Hematopoietic multipotent progenitor cell treated with erythropoietin and hydrocortisone succinate and interleukin-3 and kit ligand, for 17 days (in vitro differentiated cells): Measurements from ENCODE around the gene VPS18.
A peak's percentile ranks its signal among the peaks of the same experiment; 100 is the strongest.

ENCODE experiments used
- DNase-seq: peaks from one replicate; pipeline ENCODE4 v3.0.0-alpha.2; 2015; ENCODE audit warnings: low spot score

The VPS18 gene

DNA sequence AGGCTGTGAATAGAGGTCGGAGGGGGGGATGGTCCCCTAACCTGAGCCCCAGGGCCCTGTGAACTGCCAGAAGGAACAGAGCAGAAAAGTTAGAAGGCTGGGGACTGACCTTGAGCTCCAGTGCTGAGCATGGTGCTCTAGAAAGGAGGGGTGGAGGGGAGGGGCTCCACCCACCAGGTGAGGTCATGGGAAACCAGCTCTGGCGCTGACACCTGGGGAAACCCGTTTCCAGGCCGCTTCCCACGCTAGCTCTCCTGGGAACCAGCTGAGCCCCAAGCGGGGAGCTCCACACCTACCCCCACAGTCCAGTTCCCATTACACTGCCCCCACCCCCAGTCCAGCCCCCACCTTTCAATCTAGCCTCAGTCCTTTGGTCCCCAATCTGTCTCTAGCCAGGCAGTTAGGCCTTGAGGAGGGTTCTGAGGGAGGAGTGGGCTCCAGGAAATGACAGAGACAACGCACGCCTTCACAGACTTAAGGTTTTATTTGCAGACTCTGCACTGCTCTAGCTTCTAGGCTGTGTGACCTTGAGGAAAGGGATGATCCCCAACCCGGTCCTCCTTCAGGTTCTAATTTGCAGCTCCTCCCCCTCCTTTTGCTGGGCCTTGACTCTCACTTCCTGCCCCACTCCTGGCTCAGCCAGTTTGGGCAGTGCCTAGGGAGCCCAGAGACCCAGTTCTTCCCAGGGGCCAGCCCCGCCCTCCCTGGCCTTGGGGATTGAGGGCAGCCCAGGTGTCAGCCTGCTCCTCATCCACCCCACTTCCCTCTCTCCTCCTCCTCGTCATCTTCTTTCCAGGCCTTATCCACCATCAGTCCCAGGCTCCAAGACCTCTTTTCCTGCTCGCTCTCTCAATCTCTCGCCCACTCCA is 22.3 kb upstream of the VPS18 start:
- no peak for DNase-seq

DNA sequence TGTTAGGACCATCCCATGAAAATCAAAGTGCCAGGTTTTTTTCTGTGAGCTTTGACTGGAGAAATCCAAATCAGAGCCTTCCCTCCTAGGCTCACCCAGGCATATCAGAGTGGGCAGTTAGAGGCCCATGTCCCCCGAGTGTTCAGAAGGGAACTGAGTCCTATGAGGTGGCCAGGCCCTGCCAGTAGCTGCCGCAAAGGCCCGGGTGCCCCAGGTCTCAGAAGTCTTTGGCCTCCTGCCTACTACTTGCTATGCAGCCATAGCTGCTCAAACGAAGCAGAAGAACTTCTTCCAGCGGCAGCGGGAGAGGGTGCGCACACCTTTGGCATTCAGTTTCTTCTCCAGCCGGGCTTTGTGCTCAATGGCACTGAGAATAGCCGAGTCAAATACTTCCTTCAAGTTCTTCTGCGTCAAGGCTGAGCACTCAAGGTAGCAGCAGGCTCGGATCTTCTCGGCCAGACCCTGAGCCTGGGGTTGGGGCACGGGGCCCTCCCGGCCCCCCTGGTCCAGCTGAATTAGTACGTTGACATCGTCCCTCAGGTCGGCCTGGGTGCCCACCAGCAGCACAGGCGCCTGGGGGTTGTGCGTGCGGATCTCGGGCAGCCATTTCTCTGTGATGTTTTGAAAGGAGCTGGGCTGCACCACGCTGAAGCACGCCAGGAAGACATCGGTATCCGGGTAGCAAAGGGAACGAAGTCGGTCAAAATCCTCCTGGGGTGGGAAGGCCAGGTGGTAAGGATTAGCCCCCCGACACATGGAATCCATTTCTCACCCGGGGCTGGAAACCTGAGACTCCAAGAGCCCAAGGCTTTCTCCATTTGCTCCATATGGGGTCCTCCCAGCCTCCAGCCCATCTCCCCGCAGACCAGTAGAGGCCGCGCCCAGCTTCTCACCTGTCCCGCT is 21.2 kb upstream of the VPS18 start:
- DNase-seq = no peak

DNA sequence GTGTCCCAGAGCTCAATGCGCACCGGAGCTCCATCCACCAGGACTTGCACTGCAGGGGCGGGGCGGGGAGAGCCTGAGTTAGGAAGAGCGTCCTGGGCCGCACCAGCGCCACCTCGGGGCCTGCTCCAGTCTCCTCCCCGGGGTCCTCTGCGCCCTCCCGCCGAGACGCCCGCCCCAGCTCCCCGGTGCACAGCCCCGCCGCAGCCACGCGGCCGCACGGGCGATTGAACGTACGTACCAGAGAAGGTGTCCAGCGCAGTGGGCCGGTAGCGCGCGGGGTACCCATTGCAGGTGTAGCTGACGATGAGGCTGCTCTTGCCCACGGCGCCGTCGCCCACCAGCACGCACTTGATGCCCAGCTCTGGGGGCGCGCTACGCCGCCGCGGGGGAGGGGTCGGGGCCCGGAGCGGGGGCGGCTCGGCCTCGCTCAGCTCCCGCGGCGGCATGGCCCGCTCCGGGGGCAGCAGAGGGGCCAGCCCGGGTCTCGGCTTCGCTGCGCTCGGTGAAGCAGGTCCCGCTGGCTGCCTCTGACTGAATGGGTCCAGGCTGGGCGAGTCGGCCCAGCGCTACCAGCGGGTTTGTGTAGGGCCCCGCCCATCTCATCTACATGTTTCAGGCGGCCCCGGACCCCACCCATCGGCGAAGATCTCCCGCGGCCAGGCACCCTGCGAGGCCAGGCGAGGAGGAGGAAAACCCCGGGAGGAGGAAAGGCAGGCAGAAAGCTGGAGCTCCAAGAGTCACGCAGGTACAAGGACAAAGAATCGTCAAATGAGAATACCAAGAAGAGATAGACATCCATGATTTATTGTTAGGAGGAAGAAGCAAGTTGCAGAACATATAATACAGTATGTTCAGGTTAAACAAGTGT is 20.3 kb upstream of the VPS18 start, which contains the start of gene RHOV:
Gene RHOV (minus strand): TSS at position 541 of the 868 bp plus-strand sequence. CDS start 95 bp downstream, at position 446.
- DNase-seq = peak; percentile 47

DNA sequence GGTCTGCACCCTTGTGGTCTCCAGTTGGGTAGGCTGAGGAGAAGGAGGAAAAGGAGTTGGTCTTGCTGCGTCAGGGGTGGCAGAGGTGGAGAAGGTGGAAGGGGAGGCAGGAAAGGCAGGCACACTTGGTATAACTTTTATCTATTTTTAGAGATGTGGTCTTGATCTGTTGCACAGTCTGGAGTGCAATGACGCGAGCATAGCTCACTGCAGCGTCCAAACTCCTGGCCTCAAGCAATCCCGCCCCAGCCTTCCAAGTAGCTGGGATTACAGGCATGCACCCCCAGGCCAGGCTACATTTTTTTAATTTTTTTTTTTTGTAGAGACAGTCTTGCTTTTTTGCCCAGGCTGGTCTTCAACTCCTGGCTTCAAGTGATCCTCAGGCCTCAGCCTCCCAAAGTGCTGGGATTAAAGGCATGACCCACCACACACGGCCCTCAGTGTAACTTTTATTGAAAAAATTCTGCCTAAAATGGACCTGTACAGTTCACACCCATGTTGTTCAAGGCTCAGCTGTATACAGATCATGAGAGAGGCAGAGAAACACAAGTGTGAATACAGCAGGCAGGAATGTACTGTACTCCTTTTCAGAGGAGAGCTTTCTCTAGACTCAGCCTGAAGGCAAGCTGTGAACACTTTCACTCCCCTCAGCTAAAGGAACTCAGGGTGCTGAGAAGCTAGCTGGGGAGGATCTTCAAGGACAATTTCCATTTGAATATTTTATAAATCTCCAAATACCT is 18.1 kb upstream of the VPS18 start:
- no peak for DNase-seq

DNA sequence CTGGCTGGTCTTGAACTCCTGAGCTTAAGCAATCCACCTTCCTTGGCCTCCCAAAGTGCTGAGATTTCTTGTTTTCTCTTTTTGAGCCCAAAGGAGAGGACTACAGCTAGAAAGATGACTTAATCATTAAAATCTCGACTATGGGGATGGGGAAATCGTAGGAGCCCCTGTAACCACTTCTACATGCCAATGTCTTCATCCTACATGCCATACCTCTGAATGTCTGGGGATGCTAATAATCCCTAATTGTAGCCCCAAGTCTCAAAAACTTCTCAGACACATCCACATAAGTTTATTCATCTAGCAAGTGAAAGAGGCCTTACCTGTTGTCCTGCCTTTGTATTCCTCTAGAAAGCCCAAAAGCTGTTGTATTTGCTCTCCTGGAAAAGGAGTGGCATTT is 16.6 kb upstream of the VPS18 start:
- DNase-seq = no peak

DNA sequence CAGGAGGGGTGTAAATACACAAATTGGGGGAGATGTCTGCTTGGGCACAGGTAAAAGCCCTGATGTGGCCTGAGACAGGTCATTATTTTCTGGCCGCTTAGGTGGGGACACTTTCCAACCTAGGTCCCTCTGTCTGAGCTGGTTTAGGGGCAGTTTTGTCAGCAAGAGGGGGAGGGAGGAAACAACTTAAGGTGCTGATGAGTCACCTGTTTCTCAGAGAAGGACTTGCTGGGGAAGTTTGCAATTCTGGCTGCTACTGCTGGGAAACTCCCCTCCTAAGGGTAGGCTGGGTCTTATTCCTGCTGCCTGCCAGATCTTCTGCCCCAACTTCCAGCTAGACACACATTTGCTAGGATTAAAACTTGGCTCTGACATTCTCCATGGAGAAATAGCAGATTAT is 15.5 kb upstream of the VPS18 start:
- DNase-seq = no peak

DNA sequence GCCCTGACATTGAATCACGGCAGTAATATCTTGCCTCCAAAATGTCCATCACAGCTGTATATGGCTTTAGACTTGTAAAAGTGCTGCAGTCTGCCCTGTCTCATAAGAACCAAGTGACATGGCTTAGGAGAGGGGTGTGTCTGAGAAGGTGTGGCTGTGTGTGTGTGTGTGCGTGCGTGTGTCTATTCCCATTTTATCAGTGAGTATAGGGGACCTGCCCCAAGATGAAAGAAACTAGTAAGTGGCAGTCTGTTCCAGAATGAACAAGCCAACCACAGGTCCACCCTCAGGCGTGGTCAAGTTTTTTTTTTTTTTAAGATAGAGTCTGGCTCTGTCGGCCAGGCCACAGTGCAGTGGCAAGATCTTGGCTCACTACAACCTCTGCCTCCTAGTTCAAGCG is 14.6 kb upstream of the VPS18 start:
- DNase-seq = peak; percentile 43

DNA sequence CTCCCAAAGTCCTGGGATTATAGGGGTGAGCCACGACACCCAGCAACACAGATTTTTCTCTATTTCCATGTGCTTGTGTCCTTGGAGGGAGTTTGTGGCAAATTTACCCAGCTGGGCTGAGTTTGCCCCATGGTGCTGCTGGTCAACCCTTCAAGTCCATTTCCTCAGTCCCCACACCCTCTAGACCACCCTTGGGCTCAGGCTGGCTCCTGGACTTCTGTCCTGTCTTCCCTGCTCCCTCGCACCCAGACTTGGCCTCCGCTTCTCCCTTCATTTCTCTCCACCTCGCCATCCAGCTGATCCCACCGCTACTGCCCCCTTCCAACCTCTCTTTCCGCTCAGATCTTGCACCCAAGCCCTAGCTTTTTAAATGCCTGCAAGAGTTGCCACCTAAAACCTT is 12.9 kb upstream of the VPS18 start:
- no peak for DNase-seq

DNA sequence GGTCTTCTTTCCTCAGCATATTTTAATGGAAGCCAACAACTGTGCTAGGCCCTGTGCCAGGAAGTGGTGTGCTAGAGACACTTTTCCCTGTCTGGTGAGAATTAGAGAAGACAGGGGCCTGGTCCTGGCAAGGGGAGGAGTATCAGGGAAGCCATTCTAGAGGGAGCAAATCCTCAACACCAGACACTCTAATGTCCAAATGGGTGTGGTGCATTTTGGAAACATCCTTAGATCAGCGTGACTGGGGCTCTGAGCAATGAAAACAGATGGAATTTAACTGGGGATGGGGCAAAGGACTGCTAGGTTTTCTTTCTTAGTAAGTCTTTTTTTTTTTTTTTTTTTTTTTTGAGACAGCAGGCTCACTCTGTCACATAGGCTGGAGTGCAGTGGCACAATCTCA is 7.7 kb upstream of the VPS18 start:
- no peak for DNase-seq

DNA sequence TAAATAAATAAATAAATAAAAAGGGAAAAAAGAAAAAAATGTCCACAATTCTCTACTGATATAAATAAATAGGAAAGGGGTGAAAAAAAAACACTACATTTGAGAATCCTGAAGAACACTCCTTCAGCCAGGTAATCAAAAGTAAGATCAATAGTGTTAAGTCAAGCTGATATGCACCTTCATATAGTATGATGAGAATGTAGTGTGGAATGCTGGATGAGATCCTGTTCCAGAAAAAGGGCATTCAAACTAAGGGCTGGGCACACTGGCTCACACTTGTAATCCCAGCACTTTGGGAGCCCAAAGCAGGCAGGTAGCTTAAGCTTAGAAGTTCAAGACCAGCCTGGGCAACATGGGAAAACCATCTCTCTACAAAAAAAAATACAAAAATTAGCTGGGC is 5.1 kb upstream of the VPS18 start:
- no peak for DNase-seq

DNA sequence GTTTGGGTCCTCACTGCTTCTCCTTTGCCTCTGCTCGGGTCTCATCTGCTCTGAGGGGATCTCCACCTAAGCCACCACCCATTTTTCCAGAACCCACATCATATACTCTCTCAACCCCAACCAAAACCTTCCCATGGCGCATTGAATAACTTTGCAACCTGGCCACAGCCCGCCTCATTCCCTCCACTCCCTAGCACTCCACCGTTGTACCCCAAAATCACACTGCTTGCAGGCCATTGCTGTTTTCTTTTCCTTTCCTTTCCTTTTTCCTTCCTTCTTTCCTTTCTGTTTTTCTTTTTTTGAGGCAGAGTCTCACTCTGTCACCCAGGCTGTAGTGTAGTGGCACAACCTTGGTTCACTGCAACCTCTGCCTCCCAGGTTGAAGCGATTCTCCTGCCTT is 3.1 kb upstream of the VPS18 start:
- no peak for DNase-seq

DNA sequence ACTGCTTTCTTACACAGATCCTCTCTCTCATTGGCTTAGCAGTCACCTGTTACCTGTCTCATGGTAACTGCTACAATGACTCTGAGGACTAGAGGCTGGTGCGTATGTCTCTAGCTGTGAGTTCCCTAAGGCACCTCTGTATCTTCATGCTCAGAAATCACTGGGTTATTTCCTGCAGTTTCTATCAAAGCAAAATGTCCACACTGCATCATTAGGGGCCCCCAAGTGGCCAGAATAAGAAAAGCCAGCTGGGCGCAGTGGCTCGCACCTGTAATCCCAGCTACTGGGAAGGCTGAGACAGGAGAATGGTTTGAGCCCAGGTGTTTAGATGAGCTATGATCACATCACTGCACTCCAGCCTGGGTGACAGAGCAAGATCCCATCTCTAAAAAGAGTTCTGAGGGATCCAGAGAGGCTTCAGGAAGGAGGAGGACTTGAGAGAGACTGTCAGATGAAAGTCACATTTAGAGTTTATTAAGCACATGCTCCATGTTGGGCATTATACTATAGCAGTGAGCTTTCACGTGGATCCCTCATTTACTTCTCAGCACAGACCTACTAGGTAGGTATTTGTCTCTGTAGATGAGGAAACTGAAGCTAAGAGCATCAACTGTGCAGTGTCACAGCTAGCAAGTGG is 2.3 kb upstream of the VPS18 start:
- peak; percentile 43 for DNase-seq

DNA sequence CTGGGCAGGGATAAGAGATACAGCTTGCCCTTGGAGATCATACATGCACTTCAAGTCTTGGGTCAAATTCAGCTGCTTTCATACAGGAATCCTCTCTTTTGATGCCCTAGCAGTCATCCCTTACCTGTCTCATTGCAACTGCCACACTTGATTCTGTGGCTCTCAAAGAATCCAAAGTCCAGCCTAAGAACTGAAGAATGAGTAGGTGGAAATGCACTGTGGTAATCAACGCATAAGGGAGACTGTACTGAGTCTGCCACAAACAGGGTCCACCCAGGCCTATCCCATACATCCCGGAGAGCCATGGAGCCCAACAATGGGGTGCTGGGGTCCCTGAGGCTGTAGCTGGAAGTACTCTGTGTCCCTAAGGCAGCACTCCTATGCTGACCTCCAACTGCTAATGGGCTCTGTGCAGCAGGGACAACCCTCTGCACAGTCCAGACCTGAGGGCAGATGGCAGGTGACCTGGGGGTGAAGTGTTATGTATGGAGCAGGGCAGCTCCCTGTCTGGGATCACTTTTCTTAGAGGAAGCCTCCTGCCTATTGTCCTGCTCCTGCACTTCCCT is 1.7 kb upstream of the VPS18 start:
- no peak for DNase-seq

DNA sequence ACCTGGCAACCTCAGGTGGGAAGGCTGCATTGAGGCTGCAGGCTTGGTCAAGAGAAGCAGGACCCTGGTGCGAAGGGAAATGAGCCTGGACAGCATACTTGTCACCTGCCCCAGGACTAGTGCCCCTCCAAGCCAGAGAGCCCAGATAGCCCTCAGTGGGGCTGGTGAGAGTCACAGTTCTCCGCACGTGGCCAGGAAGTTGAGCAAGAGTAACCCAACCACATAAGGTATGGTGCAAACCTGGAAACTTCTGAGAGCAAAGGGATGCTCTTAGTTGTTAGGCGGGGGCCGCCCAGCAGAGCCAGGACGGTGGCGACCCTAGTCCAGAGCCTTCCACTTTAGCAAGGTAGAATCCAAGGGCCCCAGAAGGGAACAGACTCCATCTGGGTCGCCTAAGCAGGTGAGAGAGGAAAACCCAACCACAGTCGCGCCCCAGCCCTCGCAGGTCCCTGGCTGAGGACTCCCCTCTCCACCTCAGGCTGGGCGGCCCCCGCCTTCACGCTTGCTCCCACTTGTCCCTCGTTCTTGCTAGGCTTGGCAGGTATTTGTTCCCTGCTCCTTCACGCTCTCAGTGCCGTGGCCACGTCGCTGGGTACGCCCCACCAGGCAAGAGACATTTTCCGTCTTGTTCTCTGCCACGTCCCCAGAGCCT is 1.1 kb upstream of the VPS18 start:
- no peak for DNase-seq

DNA sequence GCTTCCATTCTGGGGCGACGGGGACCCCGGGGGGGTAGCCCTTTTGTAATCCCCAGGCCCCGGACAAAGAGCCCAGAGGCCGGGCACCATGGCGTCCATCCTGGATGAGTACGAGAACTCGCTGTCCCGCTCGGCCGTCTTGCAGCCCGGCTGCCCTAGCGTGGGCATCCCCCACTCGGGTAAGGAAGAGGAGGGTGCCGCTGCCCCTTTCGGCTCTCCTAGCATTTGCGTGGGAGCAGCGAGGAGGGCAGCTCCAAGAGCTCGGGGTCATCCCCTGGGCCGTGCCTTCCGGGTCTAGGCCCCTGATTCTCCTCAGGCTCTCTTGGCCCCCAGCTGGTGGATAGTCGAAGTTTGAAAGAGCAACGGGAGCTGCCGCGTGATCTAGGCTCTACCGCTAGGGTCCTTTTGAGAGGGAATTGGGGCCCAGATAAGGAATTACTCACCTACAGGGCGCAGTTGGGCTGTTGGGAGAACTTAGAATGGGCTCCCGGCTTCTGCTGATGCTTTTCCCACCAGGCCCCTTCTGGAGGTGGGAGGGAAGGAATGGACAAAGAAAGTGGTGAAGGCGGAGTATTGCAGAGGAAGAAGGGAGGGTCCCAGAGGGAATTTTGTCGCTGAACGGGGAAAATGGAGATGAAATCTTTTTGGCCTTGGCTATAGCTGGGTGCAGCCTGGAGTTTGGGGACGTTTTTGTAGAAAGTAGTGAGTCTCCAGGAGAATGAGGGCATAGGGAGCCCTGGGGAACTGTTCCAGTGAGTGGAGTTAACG is 615 bp downstream of the VPS18 start:
- peak; percentile 55 for DNase-seq

DNA sequence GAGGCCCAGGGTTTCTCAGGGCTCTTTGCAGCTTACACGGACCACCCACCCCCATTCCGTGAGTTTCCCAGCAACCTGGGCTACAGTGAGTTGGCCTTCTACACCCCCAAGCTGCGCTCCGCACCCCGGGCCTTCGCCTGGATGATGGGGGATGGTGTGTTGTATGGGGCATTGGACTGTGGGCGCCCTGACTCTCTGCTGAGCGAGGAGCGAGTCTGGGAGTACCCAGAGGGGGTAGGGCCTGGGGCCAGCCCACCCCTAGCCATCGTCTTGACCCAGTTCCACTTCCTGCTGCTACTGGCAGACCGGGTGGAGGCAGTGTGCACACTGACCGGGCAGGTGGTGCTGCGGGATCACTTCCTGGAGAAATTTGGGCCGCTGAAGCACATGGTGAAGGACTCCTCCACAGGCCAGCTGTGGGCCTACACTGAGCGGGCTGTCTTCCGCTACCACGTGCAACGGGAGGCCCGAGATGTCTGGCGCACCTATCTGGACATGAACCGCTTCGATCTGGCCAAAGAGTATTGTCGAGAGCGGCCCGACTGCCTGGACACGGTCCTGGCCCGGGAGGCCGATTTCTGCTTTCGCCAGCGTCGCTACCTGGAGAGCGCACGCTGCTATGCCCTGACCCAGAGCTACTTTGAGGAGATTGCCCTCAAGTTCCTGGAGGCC is 5.4 kb downstream of the VPS18 start:
- no peak for DNase-seq

DNA sequence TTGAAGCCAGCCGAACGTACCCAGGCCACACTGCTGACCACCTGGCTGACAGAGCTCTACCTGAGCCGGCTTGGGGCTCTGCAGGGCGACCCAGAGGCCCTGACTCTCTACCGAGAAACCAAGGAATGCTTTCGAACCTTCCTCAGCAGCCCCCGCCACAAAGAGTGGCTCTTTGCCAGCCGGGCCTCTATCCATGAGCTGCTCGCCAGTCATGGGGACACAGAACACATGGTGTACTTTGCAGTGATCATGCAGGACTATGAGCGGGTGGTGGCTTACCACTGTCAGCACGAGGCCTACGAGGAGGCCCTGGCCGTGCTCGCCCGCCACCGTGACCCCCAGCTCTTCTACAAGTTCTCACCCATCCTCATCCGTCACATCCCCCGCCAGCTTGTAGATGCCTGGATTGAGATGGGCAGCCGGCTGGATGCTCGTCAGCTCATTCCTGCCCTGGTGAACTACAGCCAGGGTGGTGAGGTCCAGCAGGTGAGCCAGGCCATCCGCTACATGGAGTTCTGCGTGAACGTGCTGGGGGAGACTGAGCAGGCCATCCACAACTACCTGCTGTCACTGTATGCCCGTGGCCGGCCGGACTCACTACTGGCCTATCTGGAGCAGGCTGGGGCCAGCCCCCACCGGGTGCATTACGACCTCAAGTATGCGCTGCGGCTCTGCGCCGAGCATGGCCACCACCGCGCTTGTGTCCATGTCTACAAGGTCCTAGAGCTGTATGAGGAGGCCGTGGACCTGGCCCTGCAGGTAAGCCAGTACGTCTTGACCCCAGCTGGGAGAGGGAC is 6.2 kb downstream of the VPS18 start:
- DNase-seq = no peak

DNA sequence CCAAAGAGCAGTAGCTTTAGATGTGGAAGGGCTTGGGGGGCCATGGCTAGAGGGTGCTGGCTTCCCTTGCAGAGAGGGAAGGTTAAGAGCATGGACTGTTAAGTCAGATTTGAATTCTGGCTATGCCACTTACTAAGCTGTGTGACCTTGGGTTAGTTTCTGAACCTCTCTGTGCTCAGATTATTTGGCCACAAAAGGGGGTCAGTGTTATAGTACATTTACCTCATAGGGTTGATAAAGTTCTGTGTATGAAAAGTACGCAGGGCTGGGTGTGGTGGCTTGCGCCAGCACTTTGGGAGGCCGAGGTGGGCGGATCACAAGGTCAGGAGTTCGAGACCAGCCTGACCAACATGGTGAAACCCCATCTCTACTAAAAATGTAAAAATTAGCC is 6.8 kb downstream of the VPS18 start:
- DNase-seq = no peak
